ENCODE results near the gene FLYWCH2.

Gene FLYWCH2

DNA sequence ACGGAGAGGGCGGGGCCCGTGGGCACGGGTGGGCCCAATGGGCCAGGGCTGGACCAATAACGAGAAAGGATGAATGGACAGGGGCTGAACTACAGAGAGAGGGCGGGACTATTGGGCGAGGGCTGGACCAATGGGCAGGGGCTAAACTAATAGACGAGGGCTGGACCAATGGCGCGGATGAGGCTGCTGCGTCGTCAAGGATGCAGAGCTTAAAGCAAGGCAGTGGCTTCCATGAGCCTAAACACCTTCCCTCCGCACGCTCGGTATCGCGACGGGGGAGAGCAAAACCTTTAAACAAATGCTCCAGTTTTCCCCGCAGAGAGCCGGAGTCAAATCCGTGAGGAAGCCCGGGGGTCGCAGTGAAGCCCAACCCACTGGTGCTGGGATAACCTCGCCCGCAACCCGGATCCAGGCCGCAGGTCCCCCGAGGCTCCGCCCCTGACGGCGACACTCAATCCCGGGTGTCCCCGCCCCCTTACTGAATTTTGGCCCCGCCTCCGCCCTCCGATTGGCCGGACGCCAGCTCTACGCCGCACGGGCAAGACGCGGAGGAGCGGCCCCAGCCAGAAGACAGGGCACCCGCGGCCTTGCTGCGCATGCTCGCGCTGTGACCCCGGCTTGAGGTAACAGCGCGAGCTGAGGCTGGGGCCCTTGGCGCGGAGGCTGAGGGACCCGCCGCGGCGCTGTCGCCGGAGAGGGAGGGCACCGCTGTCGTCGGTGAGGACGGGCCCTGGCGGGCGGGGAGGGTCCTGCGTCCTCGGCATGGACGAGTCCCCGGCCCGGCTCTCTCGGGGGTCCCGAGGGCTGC, at the start of gene FLYWCH2:
TSS of gene FLYWCH2 (plus strand) at position 566 of the 808 bp plus-strand sequence. CDS start 13,235 bp downstream, outside the sequence.
- peak; percentile 94 for DNase-seq (ENCODE audit: low spot score)

DNA sequence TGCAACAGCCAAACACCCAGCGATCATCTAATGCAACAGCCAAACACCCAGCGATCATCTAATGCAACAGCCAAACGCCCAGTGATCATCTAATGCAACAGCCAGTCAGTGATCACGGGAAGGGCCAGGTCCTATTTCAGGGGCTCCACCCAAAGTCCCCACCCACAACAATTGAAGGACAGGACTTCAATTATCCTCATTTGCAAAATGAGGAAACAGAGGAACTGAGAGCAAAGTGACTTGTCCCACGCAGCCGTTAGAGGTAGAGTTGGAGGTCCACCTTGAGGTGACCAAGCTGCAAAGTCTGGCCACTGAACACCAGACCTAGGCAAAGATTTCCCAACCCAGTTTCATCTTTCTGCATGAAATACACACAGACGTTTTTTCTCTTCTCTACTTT, 49.2 kb upstream of the FLYWCH2 start:
- no peak for DNase-seq (ENCODE audit: low spot score)

- DNase-seq (ENCODE audit: low spot score) = no peak
Observed at GRCh38 chr16:2834968-2835367, 48.0 kb upstream of the FLYWCH2 start.

DNA sequence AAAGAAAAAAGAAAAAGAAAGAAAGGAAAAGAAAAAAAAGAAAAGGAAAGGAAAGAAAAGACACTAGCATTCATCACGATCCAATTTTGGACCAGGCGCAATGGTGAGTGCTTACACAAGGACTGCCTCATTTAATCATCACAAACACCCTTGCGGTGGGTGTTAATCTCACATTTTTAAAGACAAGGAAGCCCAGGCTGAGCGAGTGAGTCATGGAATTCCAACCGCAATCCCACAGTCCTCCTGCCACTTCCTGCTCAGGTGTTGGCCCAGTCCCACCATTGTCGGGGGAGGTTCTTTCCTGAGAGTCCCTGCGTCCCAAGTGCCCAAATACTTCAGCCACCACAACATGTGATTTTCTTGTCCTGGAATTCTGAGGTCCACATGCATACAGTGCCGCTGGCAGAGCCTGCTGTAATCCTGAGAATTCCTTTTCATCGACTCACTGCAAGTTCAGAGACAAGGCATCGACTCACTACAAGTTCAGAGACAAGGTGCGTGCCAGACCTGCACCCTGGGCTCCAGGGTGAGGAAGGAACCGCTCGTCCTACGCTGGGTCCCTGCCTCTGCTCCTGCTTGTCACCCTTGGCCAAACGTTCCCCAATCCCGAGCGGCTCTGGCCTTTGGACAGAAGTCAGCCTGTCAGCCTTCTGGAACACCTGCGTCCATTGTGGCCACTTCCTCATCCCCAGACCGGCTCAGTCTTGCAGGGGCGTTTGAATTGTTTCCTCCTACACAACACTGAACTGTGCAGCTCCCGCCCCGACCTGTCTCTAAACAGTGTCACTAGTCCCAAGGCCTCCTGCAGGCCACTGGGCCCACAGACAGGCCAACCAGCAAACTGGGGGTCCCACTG, 47.1 kb upstream of the FLYWCH2 start:
- DNase-seq (ENCODE audit: low spot score) = no peak

GRCh38 chr16:2836646-2837508, 46.1 kb upstream of the FLYWCH2 start:
- DNase-seq (ENCODE audit: low spot score) = no peak

- DNase-seq (ENCODE audit: low spot score) = peak; percentile 50
Observed at GRCh38 chr16:2838928-2839327, 44.1 kb upstream of the FLYWCH2 start.

DNA sequence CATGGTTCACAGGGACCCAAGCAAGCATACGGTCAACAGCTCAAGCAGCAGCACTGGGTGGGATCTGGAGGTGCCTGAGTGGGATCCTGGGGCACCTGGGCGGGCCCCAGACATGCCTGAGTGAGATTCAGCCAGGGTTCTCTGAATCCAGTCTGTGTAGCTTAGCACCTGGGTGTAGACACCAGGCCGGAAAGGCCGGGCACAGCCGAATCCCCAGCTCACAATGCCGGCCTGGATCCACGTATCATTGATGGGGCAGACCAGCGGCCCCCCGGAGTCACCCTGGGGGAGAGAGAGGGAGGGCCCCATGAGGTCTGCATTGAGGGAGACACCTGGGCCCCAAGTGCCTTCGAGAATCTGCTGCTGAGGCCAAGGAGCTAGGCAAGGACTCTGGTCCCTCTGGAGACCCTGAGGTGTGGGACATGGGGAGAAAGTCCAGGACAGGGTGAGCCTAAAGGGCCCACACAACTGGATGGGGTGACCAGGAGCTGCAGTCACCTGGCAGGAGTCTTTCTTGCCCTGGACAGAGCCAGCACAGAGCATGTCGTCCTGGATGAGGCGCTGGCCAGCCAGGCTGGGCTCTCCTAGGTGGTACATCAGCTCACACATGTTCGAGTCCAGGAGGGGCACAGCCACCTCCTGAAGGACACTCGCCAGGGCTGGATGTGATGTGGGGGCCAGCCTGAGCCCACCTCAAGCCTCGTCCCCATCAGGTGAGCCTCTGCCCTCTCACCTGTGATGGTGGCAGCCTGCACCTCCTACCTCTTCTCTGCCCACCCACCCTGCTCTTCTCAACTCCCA, 43.2 kb upstream of the FLYWCH2 start:
- no peak for DNase-seq (ENCODE audit: low spot score)

DNA sequence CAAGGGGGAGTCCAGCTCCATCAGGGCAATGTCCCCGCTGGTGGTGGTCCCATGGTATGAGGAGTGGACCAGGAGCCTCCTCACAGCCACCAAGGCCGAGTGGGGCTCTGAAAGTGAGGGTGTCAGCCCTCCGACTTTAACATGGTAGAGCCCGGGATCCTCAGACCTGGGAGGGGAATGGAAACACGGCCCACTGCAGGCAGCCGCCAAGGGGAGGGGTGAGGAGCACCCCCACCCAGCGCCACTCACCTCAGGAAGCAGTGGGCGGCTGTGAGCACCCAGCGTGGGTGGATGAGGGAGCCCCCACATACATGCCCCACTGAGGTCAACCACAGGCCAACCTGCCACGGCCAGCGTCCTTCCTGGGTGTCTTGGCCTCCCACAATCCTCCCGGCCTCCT, 42.1 kb upstream of the FLYWCH2 start:
- DNase-seq (ENCODE audit: low spot score) = no peak

GRCh38 chr16:2841606-2842339, 41.2 kb upstream of the FLYWCH2 start:
- no peak for DNase-seq (ENCODE audit: low spot score)

DNA sequence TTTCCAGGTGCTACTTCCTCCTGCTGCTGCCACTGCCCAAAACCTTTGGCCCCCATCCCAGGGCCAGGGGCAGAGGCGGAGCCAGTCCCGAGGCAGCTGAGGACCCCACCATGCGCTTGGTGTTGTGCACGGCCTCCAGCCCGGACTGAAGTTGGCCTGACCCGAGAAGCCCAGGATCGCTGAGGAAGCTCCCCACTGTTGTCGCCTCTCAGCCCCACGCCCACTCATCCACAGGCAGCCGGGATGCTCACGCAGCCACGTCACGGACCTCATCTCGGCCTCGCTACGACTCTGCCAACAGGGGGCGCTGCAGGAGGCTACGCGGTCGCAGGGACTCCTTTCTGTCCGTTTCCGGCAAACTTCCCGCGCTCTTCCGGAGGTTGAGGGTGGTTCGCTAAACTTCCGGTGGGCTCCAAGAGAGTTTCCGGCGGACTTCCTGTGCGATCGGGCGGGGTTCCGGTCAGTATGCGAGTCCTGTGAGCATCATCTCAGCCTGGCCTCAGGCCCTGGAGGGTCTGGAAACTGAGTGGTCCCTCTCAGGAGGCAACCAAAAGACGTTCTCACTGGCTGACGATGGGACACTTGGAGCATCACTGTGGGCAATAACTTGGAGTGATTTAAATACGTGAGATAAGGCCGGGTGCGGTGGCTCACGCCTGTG, 40.5 kb upstream of the FLYWCH2 start:
- DNase-seq (ENCODE audit: low spot score) = peak; percentile 35

DNA sequence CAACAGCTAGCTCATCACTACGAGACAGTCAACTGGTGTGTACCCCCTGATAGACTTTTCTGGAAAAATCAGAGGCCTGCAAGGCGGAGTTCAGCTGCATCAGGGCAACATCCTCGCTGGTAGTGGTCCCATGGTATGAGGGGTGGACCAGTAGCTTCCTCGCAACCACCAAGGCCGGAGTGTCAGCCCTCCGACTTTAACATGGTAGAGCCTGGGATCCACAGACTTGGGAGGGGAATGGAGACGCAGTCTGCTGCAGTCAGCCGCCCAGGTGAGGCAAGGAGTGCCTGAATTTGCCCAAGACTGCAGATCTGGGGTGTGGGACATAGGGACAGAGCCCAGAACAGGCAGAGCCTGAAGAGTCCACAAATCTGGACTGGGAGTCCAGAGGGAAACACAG, 39.5 kb upstream of the FLYWCH2 start:
- no peak for DNase-seq (ENCODE audit: low spot score)

GRCh38 chr16:2845116-2845515, 37.9 kb upstream of the FLYWCH2 start:
- DNase-seq (ENCODE audit: low spot score) = no peak

DNA sequence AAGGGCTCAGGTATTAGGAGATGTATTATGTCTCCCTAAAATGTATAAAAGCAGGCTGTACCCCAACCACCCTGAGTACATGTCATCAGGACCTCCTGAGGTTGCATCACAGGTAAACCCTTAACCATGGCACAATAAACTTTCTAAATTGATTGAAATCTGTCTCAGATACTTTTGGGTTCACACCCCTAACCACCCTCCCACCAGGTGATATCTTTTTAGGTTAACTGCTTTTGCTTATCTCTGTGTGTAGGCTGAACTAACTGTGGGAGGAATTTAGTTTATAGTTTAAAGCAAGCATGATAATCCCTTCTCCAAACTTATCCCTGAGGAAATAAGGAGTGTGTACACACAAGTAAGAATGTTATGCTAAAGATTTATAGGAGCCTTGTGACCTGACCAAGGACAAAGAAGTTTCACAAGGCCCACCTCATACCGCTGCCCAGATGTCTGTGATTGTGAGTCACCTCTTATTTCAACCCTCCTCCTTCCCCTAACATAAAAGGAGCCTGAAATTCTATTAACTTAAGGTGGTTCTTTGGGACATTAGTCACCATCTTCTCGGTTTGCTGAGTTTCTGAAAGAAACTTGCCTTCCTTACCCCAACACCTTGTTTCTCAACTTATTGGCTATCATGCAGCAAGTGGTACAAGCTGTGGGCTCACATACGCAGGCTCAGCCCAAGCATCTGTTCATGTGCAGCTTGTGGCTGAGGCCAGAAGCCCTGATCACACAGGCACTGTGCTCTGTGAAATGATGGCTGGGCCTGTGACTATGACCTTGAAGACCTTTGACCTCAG, 36.3 kb upstream of the FLYWCH2 start:
- no peak for DNase-seq (ENCODE audit: low spot score)

- DNase-seq (ENCODE audit: low spot score) = no peak
Observed at GRCh38 chr16:2848933-2849725, 33.9 kb upstream of the FLYWCH2 start.

DNA sequence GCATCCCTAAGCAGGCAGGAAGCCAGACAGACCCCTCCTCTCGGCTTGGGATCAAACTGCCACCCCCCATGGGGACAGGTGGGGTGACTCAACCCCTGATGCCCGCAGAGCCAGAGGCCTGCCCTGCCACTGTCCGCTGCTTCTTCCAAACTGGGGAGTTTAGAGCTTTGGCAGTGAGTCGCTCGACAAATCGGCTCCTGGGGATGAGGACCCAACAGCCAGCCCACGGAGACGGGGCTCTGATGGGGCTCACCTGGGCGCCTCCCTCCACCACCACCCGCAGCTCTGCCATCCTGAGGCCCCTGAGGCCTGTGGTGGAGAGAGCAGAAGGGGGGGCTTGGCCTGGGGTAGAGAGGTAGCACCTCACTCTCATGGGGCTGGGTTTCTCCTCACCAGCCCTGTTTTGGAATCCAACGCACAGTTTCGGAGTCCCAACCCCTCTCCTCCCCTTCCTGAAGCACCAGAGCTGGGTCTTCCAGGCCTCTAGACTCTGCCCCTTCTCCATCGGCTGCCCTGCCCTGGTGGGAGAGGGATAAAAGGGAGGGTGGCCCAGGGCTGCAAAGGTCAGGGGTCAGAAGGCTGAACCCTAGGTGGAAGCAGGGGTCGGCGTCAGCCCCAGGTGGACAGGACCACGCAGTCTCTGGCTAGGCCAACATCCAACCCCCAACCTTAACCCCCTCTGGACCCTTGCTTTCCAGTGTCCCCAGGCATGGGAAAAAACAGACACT, 30.8 kb upstream of the FLYWCH2 start:
- DNase-seq (ENCODE audit: low spot score) = no peak

GRCh38 chr16:2852731-2853507, 30.1 kb upstream of the FLYWCH2 start:
- no peak for DNase-seq (ENCODE audit: low spot score)

DNA sequence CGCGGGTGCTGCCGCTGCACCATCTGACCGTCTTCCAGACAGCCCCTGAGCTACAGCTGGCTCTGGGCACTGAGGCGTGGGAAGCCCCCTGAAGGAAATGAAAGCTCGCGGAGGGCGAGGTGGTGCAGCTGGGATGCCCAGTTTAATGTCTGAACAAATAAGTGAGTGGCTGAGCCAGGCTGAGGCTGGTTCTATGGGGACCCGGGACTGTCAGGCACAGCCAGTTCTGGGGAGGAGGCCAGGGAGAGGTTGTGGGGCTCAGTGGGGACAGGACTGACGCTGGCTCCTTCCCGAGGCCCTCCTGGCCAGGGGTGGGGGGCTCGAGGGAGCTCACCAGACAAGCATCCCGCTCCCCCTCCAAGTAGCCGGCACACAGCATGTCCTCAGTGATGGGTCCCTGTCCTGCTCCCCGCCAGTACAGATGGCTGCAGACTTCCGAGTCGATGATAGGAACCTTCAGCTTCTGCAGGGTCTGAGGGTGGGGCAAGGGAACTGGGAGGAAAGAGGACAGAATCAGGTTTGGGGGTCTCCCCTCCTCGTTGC, 29.4 kb upstream of the FLYWCH2 start:
- no peak for DNase-seq (ENCODE audit: low spot score)
